Mucosa of descending colon (tissue), 3 donors: ENCODE measurements around the gene PICK1. TPM values are rescaled to one million over a fixed set of nuclear protein-coding genes. Genes with fewer than 3 reads are reported as not detected.
"Not testable (repeated sequence)": the region's sequence is repeated elsewhere in the genome, so short reads cannot be mapped to it uniquely, and the experiment has no call there.

Source experiments
- ATAC-seq: fragments of 200-7000 bp; cut with Tn5 transposase; one replicate; pipeline ENCODE4 v1.9.1; 2020; ENCODE audit warnings: mild to moderate bottlenecking, moderate library complexity
- DNase-seq, 3 donors: peaks; one replicate each; pipeline ENCODE4 v3.0.0-alpha.2; 2020
- H3K36me3 ChIP-seq: fragments of 200-600 bp; one replicate; pipeline ENCODE4 v1.8.0; 2021; ENCODE audit warnings: low read depth, mild to moderate bottlenecking
- H3K4me1 ChIP-seq: fragments of 200-600 bp; one replicate; pipeline ENCODE4 v1.8.0; 2021; ENCODE audit warnings: low read depth, mild to moderate bottlenecking
- H3K4me3 ChIP-seq: fragments of 200-600 bp; one replicate; pipeline ENCODE4 v1.8.0; 2021; ENCODE audit warnings: mild to moderate bottlenecking
- H3K9me3 ChIP-seq: fragments of 200-600 bp; one replicate; pipeline ENCODE4 v1.8.0; 2021; ENCODE audit warnings: mild to moderate bottlenecking
- CTCF ChIP-seq: fragments of 200-600 bp; IDR thresholded peaks from one replicate; pipeline ENCODE4 v1.8.0; 2022; ENCODE audit warnings: antibody characterized with exemption, mild to moderate bottlenecking
- intact Hi-C, 2 donors: fragments of 100-400 bp; cut with DNase I in 1 of 2; cut with micrococcal nuclease in 1 of 2; formaldehyde crosslinking; loops; one replicate each; pipeline versions ENCODE4 v1.11.0 to v1.11.1; 2022; cut with DNase I, micrococcal nuclease
- total RNA-seq, 3 donors: library from RNA; stranded (reverse); fragmentation: NEBNext Ultra II Directional in 2 of 3; extraction: Animal tissue kit (Norgen Biotek cat#: 25700) in 2 of 3; gene quantifications; one replicate each; pipeline versions ENCODE4 v1.2.1 to v1.2.4, GENCODE V29; 2021 to 2023
- donor health status: DM: no; HTN: no; CAD: no; lungs with moderate emphysema.
- donor health status: DM: no; HTN: no; CAD: no.
- donor health status: DM: no; HTN: yes; CAD: no.

The PICK1 gene
- total RNA-seq, 3 donors from 2014 or later: 30.9 to 40.7 (median 37.9) TPM

GRCh38 chr22:38078046-38078840 is 21.0 kb downstream of the PICK1 start:
- Histone ChIP-seq H3K4me1 (peaks cover 20% of the 10 kb centered on the region), H3K9me3 (no peaks in the 10 kb centered on the region), H3K36me3 (no peaks in the 10 kb centered on the region), H3K4me3 (no peak overlapping the region)
- DNase-seq (no peak), ATAC-seq (no peak)
- TF ChIP-seq CTCF: no peak
- intact Hi-C loops: no loop called here

DNA sequence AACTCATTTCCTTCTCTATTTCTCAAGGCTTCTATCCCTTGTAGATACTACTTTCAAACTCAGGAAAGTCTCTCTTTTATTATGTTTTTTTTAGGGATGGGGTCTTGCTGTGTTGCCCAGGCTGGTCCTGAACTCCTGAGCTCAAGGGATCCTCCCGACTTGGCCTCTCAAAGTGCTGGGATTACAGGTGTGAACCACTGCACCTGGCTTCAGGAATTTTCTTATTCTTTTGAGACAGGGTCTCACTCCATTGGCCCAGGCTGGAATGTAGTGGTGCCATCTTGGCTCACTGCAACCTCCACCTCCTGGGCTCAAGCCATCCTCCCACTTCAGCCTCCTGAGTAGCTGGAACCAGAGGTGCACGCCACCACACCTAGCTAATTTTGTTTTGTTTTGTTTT is 22.0 kb downstream of the PICK1 start:
- peaks cover 20% of the 10 kb centered on the region for H3K4me1 ChIP-seq
- H3K9me3 ChIP-seq, intact Hi-C loops, DNase-seq, H3K36me3 ChIP-seq, H3K4me3 ChIP-seq, ATAC-seq: not testable (repeated sequence)

DNA sequence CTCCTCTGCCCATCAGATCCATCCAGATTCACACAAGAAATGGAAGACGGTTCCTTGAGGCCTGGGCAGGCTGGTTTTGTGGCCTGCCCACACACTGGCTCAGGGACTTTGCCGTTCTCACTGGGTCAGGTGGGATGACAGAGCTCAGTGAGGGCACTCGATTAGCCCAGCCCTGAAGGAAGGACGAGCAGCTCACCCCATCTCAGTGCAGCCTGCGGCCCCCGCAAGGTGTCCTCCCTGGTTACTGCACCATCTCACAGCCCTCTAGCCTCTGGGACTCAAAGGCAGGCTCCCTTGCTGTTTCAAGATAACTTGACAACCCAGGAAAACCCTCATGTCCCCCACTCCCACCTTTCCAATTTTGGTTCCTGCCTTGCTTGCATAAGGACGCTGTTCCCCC is 22.6 kb downstream of the PICK1 start:
- TF ChIP-seq CTCF: no peak
- Histone ChIP-seq H3K36me3 (no peaks in the 10 kb centered on the region), H3K9me3 (no peaks in the 10 kb centered on the region), H3K4me1 (peaks cover 20% of the 10 kb centered on the region), H3K4me3 (no peak overlapping the region)
- intact Hi-C loops: no loop called here
- no peak for ATAC-seq
- no peak for DNase-seq

- Histone ChIP-seq H3K4me1 (peaks cover 20% of the 10 kb centered on the region), H3K36me3 (no peaks in the 10 kb centered on the region), H3K9me3 (no peaks in the 10 kb centered on the region), H3K4me3 (no peak overlapping the region)
- no peak for ATAC-seq
- intact Hi-C loops: no loop called here
- TF ChIP-seq CTCF: no peak
- no peak for DNase-seq
Measured at GRCh38 chr22:38080474-38080849, 23.3 kb downstream of the PICK1 start.

DNA sequence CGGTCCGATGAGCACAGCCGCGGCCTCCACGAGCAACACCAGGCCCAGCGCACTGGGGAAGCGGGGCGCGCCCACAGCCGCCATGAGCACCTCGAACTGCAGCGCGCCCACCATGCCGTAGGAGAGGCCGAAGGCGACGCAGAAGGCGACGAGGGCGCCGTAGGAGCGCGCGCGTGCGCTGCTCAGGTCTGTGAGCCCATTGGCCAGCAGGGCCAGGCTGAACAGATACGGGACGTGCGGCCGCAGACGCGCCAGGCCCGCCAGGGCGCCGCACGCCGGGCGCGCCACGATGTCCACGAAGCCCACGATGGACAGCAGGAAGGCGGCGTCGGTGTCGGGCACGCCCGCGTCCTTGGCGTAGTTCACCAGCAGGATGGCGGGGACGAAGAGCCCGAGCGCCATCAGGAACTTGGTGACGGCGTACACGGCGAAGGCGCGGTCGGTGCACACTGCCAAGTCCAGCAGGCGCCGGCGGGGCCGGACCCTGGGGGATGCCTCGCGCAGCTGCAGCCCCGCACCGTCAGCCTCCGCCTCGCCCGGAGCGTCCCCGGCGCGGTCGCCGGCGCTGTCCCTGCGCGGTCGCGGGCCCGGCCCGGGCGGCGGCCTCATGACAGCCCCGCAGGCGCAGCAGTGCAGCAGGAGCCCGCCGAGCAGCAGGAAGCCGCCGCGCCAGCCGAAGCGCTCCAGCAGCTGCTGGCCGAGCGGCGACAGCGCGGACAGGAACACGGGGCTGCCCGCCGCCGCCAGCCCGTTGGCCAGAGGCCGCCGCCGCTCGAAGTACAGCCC is 23.8 kb downstream of the PICK1 start:
- no peaks in the 10 kb centered on the region for H3K9me3 ChIP-seq
- peaks cover 20% of the 10 kb centered on the region for H3K4me1 ChIP-seq
- ATAC-seq (peak; percentile 68), DNase-seq (peak in 2 of 3 donors; percentile 24 to 53)
- intact Hi-C loops: no loop called here
- no peak for TF ChIP-seq CTCF
- H3K4me3 ChIP-seq: no peak overlapping the region
- no peaks in the 10 kb centered on the region for H3K36me3 ChIP-seq

- no peak for TF ChIP-seq CTCF
- DNase-seq (peak in 1 of 3 donors; percentile 50), ATAC-seq (no peak)
- no peaks in the 10 kb centered on the region for H3K9me3 ChIP-seq
- intact Hi-C loops: no loop called here
- H3K4me3 ChIP-seq: no peak overlapping the region
- no peaks in the 10 kb centered on the region for H3K36me3 ChIP-seq
- peaks cover 20% of the 10 kb centered on the region for H3K4me1 ChIP-seq
Measured at GRCh38 chr22:38081636-38081940, 24.4 kb downstream of the PICK1 start.
